Mucosa of stomach (tissue), 1 donor: ENCODE measurements around the gene FBXO24.
A peak's percentile ranks its signal among the peaks of the same experiment; 100 is the strongest.

Experiments
- H3K27me3 ChIP-seq: one replicate; pipeline ENCODE4 v1.7.0; 2013; ENCODE audit warnings: mild to moderate bottlenecking, low read length; ENCODE audit not compliant: control insufficient read depth, insufficient read depth
- H3K36me3 ChIP-seq: one replicate; pipeline ENCODE4 v1.7.0; 2013; ENCODE audit warnings: low read length; ENCODE audit not compliant: control insufficient read depth, insufficient read depth
- H3K4me1 ChIP-seq: one replicate; pipeline ENCODE4 v1.7.0; 2013; ENCODE audit warnings: mild to moderate bottlenecking, low read length; ENCODE audit not compliant: control insufficient read depth, insufficient read depth
- H3K4me3 ChIP-seq: one replicate; pipeline ENCODE4 v1.7.0; 2013; ENCODE audit warnings: low read length
- H3K9ac ChIP-seq: one replicate; pipeline ENCODE4 v1.7.0; 2013; ENCODE audit warnings: mild to moderate bottlenecking, low read length, moderate library complexity
- H3K9me3 ChIP-seq: one replicate; pipeline ENCODE4 v1.7.0; 2013; ENCODE audit warnings: mild to moderate bottlenecking, low read length, moderate library complexity; ENCODE audit not compliant: control insufficient read depth
- donor health status: Pancreatic carcinoma.

Gene FBXO24

DNA sequence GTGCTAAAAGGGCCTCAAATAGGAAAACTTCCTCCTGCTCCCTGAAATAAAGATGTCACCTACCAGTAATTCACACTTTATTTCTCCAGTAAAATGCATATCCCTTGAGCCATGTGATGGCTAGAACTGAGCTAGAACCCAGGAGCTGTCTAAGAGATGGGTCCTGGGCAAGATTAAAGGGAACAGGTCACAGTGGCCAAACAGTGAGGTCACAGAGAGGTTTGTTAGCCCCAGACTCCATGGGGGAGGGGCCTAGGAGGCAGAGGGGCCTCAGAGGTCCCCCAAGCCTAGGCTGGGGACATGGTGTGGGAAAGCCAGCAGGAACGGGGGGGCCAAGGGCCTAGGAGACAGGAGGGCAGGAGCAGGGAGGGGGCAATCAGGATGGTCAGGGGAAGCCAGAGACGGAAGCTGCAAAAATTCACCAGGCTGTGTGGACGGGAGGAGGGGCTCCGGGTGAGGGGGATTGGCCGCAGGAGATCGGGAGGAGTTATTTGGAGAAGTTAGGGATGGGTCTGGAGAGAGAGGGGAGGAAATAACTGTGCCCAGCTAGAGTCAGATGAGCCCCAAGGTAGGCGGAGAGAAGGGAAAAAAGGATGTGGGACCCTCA is 3.3 kb downstream of the FBXO24 start:
- Histone ChIP-seq H3K9me3 (no peaks in the 10 kb centered on the region), H3K27me3 (peaks cover 16% of the 10 kb centered on the region), H3K4me3 (no peak overlapping the region), H3K9ac (peak overlapping the region; percentile 39), H3K36me3 (no peaks in the 10 kb centered on the region), H3K4me1 (peaks cover 11% of the 10 kb centered on the region)

- H3K27me3 ChIP-seq: peaks cover 16% of the 10 kb centered on the region
- H3K9me3 ChIP-seq: no peaks in the 10 kb centered on the region
- no peak overlapping the region for H3K4me3 ChIP-seq
- H3K9ac ChIP-seq: no peak overlapping the region
- no peaks in the 10 kb centered on the region for H3K36me3 ChIP-seq
- peaks cover 3% of the 10 kb centered on the region for H3K4me1 ChIP-seq
Measured at GRCh38 chr7:100590077-100590737, 4.1 kb downstream of the FBXO24 start.

DNA sequence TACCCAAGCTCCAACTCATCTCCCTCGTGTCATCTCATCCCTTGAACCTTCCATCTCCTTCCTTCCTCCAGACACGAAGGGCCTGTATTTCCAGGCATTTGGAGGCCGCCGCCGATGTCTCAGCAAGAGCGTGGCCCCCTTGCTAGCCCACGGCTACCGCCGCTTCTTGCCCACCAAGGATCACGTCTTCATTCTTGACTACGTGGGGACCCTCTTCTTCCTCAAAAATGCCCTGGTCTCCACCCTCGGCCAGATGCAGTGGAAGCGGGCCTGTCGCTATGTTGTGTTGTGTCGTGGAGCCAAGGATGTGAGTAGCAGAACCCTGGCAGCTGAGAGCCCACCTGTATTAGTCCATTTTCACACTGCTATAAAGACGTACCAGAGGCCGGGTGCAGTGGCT is 5.5 kb downstream of the FBXO24 start:
- Histone ChIP-seq H3K4me3 (no peak overlapping the region), H3K27me3 (peaks cover 16% of the 10 kb centered on the region)

DNA sequence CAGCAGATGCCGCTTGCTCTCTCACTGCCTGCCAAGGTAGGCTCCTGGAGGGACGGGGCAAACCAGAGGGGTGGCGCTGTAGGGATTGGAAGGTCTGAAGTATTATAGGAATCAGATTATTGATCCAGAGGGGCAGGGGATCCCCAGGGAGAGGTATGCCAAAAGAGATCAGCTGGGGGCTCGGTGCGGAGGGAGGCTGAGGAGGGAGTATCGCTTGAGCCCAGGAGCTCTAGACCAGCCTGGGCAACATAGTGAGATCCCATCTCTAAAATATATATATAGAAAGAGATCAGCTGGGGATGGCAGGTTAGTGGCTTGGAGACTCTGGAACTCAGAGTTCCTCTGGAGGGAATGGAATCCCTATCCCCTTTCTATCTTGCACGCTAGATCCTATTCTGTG is 9.1 kb downstream of the FBXO24 start:
- H3K4me3 ChIP-seq: no peak overlapping the region
- H3K4me1 ChIP-seq: no peaks in the 10 kb centered on the region
- H3K9me3 ChIP-seq: no peaks in the 10 kb centered on the region
- H3K36me3 ChIP-seq: no peaks in the 10 kb centered on the region
- no peak overlapping the region for H3K9ac ChIP-seq
- peaks cover 6% of the 10 kb centered on the region for H3K27me3 ChIP-seq

More for the DNA sequence above, 5.5 kb downstream of the FBXO24 start:
- H3K36me3 ChIP-seq: no peaks in the 10 kb centered on the region
- no peaks in the 10 kb centered on the region for H3K9me3 ChIP-seq
- peaks cover 3% of the 10 kb centered on the region for H3K4me1 ChIP-seq
- no peak overlapping the region for H3K9ac ChIP-seq

GRCh38 chr7:100598425-100598824 is 12.3 kb downstream of the FBXO24 start:
- peaks cover 4% of the 10 kb centered on the region for H3K4me1 ChIP-seq
- no peak overlapping the region for H3K4me3 ChIP-seq
- no peak overlapping the region for H3K9ac ChIP-seq
- H3K36me3 ChIP-seq: no peaks in the 10 kb centered on the region
- H3K9me3 ChIP-seq: no peaks in the 10 kb centered on the region
- no peaks in the 10 kb centered on the region for H3K27me3 ChIP-seq

DNA sequence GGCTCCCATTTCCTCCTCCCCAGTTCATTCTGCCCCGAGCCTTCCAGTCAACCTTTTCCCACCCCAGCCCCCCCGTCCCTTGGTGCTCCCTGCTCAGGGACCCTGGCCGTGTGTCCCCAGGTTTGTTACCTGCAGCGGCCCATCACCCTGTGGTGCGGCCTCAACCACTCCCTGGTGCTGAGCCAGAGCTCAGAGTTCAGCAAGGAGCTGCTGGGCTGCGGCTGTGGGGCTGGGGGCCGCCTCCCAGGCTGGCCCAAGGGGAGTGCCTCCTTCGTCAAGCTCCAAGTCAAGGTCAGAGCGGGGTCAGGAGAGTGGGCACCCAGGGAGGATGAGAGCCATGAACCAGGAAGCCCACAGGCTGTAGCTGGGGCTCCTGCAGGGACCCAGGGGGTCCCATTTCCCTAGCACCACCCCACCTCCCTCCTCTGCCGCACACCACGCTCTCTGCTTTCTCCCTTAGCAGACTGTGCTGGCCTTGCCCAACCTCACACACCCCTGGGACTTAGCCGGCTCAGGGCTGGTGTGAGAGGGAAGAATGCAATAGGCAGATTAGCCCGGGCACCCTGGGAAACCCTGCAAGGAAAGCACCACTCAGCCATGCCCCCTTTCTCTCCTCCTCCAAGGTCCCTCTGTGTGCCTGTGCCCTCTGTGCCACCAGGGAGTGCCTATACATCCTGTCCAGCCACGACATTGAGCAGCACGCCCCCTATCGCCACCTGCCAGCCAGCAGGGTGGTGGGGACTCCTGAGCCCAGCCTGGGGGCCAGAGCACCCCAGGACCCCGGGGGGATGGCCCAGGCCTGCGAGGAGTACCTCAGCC is 14.0 kb downstream of the FBXO24 start:
- Histone ChIP-seq H3K27me3 (peaks cover 5% of the 10 kb centered on the region), H3K4me3 (no peak overlapping the region), H3K9me3 (no peaks in the 10 kb centered on the region)

GRCh38 chr7:100600730-100601038 is 14.6 kb downstream of the FBXO24 start:
- H3K4me1 ChIP-seq: peaks cover 17% of the 10 kb centered on the region
- no peak overlapping the region for H3K9ac ChIP-seq
- H3K9me3 ChIP-seq: no peaks in the 10 kb centered on the region
- no peaks in the 10 kb centered on the region for H3K36me3 ChIP-seq
- peaks cover 10% of the 10 kb centered on the region for H3K27me3 ChIP-seq
- no peak overlapping the region for H3K4me3 ChIP-seq

More for the DNA sequence above, 14.0 kb downstream of the FBXO24 start:
- H3K4me1 ChIP-seq: peaks cover 13% of the 10 kb centered on the region
- no peak overlapping the region for H3K9ac ChIP-seq
- no peaks in the 10 kb centered on the region for H3K36me3 ChIP-seq

DNA sequence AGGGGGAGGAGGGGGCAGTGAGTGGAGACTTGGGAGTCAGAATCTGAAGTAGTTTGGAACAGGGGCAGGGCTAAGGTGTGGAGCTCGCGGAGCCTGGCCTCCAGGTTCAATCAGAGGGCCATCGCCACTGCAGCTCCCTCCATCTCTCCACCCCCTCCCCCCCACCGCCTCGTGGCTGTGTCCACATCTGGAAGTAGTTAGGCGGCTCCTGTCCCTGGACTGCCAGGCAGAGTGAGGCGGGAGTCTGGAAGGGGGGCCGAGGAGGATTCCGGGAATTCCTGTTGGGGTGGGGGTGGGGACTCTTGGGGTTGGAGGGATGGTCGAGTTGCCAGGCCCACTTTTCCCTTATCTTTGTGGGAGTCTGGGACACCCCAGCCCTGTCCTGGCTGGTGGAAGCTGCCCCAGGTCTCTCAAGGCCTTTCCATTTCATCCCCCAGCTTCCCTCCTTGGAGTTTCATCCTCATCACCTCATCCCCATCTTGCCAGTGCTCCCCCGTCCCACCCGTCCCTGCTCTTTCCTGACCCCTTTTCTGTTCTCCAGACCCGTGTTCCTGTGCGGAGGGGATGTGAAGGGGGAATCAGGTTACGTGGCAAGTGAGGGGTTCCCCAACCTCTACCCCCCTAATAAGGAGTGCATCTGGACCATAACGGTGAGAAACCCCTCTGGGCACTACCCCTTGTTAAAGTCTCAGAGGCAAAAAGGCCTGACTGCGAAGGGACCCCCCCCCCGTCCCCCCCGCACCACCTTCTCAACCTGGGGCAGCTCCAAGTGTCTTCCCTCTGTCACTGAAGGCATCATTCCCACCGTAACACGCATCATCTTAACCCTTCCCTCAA is 17.0 kb downstream of the FBXO24 start:
- Histone ChIP-seq H3K27me3 (peaks cover 10% of the 10 kb centered on the region), H3K36me3 (no peaks in the 10 kb centered on the region), H3K4me1 (peaks cover 17% of the 10 kb centered on the region), H3K4me3 (no peak overlapping the region), H3K9ac (no peak overlapping the region), H3K9me3 (no peaks in the 10 kb centered on the region)

DNA sequence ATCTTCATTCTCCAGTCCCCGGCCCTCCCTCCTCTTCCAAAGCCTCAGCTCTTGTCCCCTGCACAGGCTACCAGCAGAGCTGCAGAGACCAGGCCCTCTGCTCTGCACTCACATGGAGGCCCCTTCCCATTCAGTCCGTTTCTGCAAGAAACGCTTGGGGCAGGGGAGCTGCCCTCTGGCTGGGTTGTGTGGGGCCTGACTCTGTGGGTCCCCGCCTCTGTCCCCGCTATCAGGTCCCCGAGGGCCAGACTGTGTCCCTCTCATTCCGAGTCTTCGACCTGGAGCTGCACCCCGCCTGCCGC is 17.5 kb downstream of the FBXO24 start:
- H3K27me3 ChIP-seq: peaks cover 10% of the 10 kb centered on the region
- H3K4me3 ChIP-seq: no peak overlapping the region
- H3K4me1 ChIP-seq: peaks cover 17% of the 10 kb centered on the region
- no peaks in the 10 kb centered on the region for H3K36me3 ChIP-seq
- no peaks in the 10 kb centered on the region for H3K9me3 ChIP-seq
- H3K9ac ChIP-seq: peak overlapping the region; percentile 28

DNA sequence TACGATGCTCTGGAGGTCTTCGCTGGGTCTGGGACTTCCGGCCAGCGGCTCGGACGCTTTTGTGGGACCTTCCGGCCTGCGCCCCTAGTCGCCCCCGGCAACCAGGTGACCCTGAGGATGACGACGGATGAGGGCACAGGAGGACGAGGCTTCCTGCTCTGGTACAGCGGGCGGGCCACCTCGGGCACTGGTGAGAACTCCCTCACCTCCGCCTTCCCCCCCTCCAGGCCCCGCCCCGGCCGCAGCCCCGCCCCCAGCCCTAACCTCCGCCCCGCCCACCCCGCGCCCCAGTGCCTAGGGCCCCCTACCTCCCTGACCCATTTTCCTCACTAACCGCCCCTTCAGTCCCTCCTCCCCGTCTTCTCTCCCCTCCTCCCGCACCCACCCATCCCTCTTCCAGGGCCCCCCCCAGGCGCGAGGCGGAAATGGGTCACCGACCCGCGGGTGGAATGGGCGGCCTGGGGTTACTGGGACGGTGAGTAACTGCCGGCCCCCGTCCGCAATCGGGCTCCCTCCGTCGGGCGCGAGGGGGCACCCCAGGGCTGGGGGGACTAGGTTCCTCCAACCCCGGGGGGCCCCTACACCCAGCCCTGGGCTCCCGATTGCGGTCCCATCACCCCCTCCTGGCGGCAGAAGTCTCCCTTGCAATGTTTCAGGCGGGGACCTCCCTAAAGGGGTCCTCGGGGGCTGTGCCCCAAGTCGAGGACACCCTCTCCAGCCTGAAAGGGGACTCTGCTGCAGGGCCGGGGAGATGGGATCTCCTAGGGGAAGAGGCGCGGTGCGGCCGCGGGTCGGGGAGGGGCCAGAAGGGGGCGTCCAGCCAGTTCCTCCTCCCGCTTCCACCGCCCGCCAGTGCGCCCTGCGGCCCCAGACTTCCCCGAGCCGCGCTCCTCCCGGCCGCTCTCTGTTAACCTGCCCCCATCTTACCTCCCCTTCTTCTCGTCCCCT is 18.2 kb downstream of the FBXO24 start:
- peaks cover 17% of the 10 kb centered on the region for H3K4me1 ChIP-seq
- peak overlapping the region; percentile 67 for H3K4me3 ChIP-seq
- no peaks in the 10 kb centered on the region for H3K36me3 ChIP-seq
- H3K9me3 ChIP-seq: no peaks in the 10 kb centered on the region
- H3K9ac ChIP-seq: peak overlapping the region; percentile 47
- peaks cover 10% of the 10 kb centered on the region for H3K27me3 ChIP-seq
